WTC11 (cell line): Measurements from ENCODE around the gene MZF1. TPM values are rescaled to one million over a fixed set of nuclear protein-coding genes. Genes with fewer than 3 reads are reported as not detected.

ENCODE experiments used
- ATAC-seq: fragments of 200-7000 bp; cut with Tn5 transposase; 2 replicates; pipeline ENCODE4 v1.10.0; 2021; ENCODE audit warnings: mild to moderate bottlenecking, moderate library complexity
- CTCF ChIA-PET: fragments of 300-600 bp; sonication (Branson Sonifier 250); formaldehyde crosslinking; loops from one replicate; lab custom pipeline; 2021; ENCODE audit warnings: antibody characterized with exemption; lab: Charles Lee
- POLR2A ChIA-PET: fragments of 350-600 bp; sonication (Branson Sonifier 250); formaldehyde crosslinking; loops from one replicate; lab custom pipeline; 2021; ENCODE audit warnings: antibody characterized with exemption; lab: Charles Lee
- DNase-seq: peaks from one replicate; pipeline ENCODE4 v3.0.0; 2021; ENCODE audit warnings: low spot score
- H3K27ac Mint-ChIP-seq: 2 replicates; pipeline ENCODE4 v1.8.0; 2021; ENCODE audit warnings: mixed read lengths
- H3K27me3 Mint-ChIP-seq: 2 replicates; pipeline ENCODE4 v1.8.0; 2021; ENCODE audit warnings: low read depth, mild to moderate bottlenecking, moderate library complexity, mixed read lengths
- H3K36me3 Mint-ChIP-seq: 2 replicates; pipeline ENCODE4 v1.8.0; 2021; ENCODE audit warnings: mixed read lengths
- H3K4me1 Mint-ChIP-seq: 2 replicates; pipeline ENCODE4 v1.8.0; 2022; ENCODE audit warnings: mixed read lengths
- H3K4me3 Mint-ChIP-seq: 2 replicates; pipeline ENCODE4 v1.8.0; 2021; ENCODE audit warnings: mild to moderate bottlenecking, moderate library complexity, mixed read lengths
- H3K9me3 Mint-ChIP-seq: 2 replicates; pipeline ENCODE4 v1.8.0; 2021; ENCODE audit warnings: mixed read lengths
- ATF1 ChIP-seq: sonication (generic); formaldehyde crosslinking; IDR thresholded peaks from 2 replicates; pipeline ENCODE4 v1.8.1; 2023; ENCODE audit warnings: mild to moderate bottlenecking, moderate library complexity, missing genetic modification reagents
- ETV6 ChIP-seq: sonication (generic); formaldehyde crosslinking; IDR thresholded peaks from 2 replicates; pipeline ENCODE4 v1.8.1; 2022; ENCODE audit warnings: mild to moderate bottlenecking, missing genetic modification reagents
- NR3C1 ChIP-seq: sonication (generic); formaldehyde crosslinking; conservative IDR thresholded peaks from 2 replicates; pipeline ENCODE4 v1.8.1; 2023; ENCODE audit warnings: low read depth, mild to moderate bottlenecking, missing genetic modification reagents
- OVOL2 ChIP-seq: fragments of 250-450 bp; sonication (Bioruptor Pico); IDR thresholded peaks from 2 replicates; pipeline ENCODE4 v1.9.0; 2021; ENCODE audit warnings: mild to moderate bottlenecking, borderline replicate concordance
- RELA ChIP-seq: sonication (generic); formaldehyde crosslinking; IDR thresholded peaks from 2 replicates; pipeline ENCODE4 v1.8.1; 2022; ENCODE audit warnings: missing genetic modification reagents, mild to moderate bottlenecking, borderline replicate concordance
- SOX15 ChIP-seq: fragments of 250-450 bp; sonication (Bioruptor Pico); IDR thresholded peaks from 2 replicates; pipeline ENCODE4 v1.9.0; 2021; ENCODE audit warnings: mild to moderate bottlenecking
- ZBTB21 ChIP-seq: sonication (generic); formaldehyde crosslinking; IDR thresholded peaks from 2 replicates; pipeline ENCODE4 v1.8.1; 2023; ENCODE audit warnings: mild to moderate bottlenecking, missing genetic modification reagents, borderline replicate concordance
- ZNF138 ChIP-seq: sonication (generic); formaldehyde crosslinking; conservative IDR thresholded peaks from 2 replicates; pipeline ENCODE4 v1.8.1; 2022; ENCODE audit warnings: mild to moderate bottlenecking, moderate library complexity, missing genetic modification reagents
- ZNF263 ChIP-seq: sonication (generic); formaldehyde crosslinking; IDR thresholded peaks from 2 replicates; pipeline ENCODE4 v1.8.1; 2022; ENCODE audit warnings: low read depth, mild to moderate bottlenecking, moderate library complexity, missing genetic modification reagents
- total RNA-seq: library from RNA; stranded (reverse); gene quantifications from 3 replicates; pipeline ENCODE4 v1.2.3, GENCODE V29; 2021
- TF ChIP-seq, protein P1 (sequence below): sonication (generic); formaldehyde crosslinking; IDR thresholded peaks from 2 replicates; pipeline ENCODE4 v1.8.1; 2022; ENCODE audit warnings: mild to moderate bottlenecking, moderate library complexity, missing genetic modification reagents
- TF ChIP-seq, protein P2 (sequence below): sonication (generic); formaldehyde crosslinking; IDR thresholded peaks from 2 replicates; pipeline ENCODE4 v1.8.0; 2022; ENCODE audit warnings: missing genetic modification reagents
- TF ChIP-seq, protein P3 (sequence below): fragments of 250-450 bp; sonication (Bioruptor Pico); IDR thresholded peaks from 2 replicates; pipeline ENCODE4 v1.9.0; 2021; ENCODE audit warnings: mild to moderate bottlenecking
- TF ChIP-seq, protein P4 (sequence below): sonication (generic); formaldehyde crosslinking; IDR thresholded peaks from 2 replicates; pipeline ENCODE4 v1.8.1; 2023; ENCODE audit warnings: mild to moderate bottlenecking, missing genetic modification reagents
- TF ChIP-seq, protein P5 (sequence below): sonication (generic); formaldehyde crosslinking; IDR thresholded peaks from 2 replicates; pipeline ENCODE4 v1.8.0; 2022; ENCODE audit warnings: mild to moderate bottlenecking, missing genetic modification reagents
- TF ChIP-seq, protein P6 (sequence below): fragments of 200-600 bp; IDR thresholded peaks from 2 replicates; pipeline ENCODE4 v1.8.0; 2022; ENCODE audit warnings: antibody characterized with exemption

Gene MZF1
- total RNA-seq, 1 experiment from 2014 or later: 22.2 TPM

DNA sequence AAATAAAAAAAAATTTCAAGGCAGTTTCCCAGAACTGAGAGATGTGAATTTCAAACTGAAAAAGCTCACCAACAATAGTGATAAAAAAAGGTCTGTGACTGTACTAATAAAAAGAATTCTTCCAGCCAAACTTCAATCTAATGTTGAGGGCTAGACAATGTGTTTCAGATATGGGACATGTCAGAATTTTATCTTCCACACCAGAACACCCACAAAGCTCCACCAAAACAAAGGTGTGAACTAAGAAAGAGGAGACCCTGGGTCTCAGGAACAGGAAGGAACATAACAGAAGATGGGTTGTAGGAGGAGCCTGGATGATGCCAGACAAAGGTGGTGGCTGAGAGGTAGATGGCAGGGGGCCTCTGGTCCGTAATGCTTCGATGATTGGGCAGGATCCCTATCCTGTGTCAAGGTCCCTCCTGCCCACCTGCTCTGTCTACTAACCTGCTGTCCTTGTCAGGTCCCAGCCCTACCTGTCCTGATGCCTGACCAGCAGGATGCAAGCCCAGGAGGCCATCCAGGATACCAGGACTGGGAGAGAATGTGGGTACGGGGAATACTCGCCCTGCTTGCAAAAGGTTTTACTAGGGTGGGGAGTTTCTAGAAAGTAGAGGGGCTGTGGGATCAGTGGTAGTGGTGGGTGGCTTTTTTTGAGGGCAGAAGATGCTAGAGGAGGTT lies 4.5 kb downstream of the MZF1 start (continued):
- TF ChIP-seq, protein P1, sequence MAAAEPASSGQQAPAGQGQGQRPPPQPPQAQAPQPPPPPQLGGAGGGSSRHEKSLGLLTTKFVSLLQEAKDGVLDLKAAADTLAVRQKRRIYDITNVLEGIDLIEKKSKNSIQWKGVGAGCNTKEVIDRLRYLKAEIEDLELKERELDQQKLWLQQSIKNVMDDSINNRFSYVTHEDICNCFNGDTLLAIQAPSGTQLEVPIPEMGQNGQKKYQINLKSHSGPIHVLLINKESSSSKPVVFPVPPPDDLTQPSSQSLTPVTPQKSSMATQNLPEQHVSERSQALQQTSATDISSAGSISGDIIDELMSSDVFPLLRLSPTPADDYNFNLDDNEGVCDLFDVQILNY (CRISPR knock-in tag): no peak
- TF ChIP-seq ETV6 (CRISPR knock-in tag) (no peak), ATF1 (CRISPR knock-in tag) (no peak)
- TF ChIP-seq, protein P2, sequence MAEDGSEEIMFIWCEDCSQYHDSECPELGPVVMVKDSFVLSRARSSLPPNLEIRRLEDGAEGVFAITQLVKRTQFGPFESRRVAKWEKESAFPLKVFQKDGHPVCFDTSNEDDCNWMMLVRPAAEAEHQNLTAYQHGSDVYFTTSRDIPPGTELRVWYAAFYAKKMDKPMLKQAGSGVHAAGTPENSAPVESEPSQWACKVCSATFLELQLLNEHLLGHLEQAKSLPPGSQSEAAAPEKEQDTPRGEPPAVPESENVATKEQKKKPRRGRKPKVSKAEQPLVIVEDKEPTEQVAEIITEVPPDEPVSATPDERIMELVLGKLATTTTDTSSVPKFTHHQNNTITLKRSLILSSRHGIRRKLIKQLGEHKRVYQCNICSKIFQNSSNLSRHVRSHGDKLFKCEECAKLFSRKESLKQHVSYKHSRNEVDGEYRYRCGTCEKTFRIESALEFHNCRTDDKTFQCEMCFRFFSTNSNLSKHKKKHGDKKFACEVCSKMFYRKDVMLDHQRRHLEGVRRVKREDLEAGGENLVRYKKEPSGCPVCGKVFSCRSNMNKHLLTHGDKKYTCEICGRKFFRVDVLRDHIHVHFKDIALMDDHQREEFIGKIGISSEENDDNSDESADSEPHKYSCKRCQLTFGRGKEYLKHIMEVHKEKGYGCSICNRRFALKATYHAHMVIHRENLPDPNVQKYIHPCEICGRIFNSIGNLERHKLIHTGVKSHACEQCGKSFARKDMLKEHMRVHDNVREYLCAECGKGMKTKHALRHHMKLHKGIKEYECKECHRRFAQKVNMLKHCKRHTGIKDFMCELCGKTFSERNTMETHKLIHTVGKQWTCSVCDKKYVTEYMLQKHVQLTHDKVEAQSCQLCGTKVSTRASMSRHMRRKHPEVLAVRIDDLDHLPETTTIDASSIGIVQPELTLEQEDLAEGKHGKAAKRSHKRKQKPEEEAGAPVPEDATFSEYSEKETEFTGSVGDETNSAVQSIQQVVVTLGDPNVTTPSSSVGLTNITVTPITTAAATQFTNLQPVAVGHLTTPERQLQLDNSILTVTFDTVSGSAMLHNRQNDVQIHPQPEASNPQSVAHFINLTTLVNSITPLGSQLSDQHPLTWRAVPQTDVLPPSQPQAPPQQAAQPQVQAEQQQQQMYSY (CRISPR knock-in tag): no peak

DNA sequence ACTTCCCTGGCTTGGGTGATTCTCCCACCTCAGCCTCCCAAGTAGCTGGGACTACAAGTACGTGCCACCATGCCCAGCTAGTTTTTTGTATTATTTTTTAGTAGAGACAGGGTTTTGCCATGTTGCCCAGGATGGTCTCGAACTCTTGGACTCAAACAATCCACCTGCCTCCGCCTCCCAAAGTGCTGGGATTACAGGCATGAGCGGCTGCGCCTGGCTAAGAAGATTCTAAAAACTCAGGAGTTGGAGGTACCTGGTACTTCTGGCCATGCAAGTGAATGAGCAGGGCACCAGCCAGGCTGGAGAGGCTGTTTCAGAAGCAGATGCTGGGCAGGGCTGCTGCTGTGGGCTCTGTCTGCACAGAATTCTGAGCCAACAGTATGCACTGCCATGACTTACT lies 6.1 kb downstream of the MZF1 start:
- Mint-ChIP-seq H3K36me3 (peaks cover 13% of the 10 kb centered on the region; the same call in 1 of the 2 replicates), H3K4me1 (peaks cover 13% of the 10 kb centered on the region)
- CTCF ChIA-PET: no interaction called here
- TF ChIP-seq OVOL2 (CRISPR knock-in tag): no peak
- TF ChIP-seq, protein P3, sequence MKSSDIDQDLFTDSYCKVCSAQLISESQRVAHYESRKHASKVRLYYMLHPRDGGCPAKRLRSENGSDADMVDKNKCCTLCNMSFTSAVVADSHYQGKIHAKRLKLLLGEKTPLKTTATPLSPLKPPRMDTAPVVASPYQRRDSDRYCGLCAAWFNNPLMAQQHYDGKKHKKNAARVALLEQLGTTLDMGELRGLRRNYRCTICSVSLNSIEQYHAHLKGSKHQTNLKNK: no peak
- TF ChIP-seq, protein P4, sequence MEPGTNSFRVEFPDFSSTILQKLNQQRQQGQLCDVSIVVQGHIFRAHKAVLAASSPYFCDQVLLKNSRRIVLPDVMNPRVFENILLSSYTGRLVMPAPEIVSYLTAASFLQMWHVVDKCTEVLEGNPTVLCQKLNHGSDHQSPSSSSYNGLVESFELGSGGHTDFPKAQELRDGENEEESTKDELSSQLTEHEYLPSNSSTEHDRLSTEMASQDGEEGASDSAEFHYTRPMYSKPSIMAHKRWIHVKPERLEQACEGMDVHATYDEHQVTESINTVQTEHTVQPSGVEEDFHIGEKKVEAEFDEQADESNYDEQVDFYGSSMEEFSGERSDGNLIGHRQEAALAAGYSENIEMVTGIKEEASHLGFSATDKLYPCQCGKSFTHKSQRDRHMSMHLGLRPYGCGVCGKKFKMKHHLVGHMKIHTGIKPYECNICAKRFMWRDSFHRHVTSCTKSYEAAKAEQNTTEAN (CRISPR knock-in tag): no peak
- TF ChIP-seq ZBTB21 (CRISPR knock-in tag): no peak
- TF ChIP-seq SOX15 (CRISPR knock-in tag): no peak
- TF ChIP-seq NR3C1 (CRISPR knock-in tag): no peak
- TF ChIP-seq, protein P5, sequence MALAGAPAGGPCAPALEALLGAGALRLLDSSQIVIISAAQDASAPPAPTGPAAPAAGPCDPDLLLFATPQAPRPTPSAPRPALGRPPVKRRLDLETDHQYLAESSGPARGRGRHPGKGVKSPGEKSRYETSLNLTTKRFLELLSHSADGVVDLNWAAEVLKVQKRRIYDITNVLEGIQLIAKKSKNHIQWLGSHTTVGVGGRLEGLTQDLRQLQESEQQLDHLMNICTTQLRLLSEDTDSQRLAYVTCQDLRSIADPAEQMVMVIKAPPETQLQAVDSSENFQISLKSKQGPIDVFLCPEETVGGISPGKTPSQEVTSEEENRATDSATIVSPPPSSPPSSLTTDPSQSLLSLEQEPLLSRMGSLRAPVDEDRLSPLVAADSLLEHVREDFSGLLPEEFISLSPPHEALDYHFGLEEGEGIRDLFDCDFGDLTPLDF: no peak
- TF ChIP-seq, protein P6, sequence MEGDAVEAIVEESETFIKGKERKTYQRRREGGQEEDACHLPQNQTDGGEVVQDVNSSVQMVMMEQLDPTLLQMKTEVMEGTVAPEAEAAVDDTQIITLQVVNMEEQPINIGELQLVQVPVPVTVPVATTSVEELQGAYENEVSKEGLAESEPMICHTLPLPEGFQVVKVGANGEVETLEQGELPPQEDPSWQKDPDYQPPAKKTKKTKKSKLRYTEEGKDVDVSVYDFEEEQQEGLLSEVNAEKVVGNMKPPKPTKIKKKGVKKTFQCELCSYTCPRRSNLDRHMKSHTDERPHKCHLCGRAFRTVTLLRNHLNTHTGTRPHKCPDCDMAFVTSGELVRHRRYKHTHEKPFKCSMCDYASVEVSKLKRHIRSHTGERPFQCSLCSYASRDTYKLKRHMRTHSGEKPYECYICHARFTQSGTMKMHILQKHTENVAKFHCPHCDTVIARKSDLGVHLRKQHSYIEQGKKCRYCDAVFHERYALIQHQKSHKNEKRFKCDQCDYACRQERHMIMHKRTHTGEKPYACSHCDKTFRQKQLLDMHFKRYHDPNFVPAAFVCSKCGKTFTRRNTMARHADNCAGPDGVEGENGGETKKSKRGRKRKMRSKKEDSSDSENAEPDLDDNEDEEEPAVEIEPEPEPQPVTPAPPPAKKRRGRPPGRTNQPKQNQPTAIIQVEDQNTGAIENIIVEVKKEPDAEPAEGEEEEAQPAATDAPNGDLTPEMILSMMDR: no peak
- no peak for TF ChIP-seq RELA (CRISPR knock-in tag)
- no peak for TF ChIP-seq ZNF263
- TF ChIP-seq ZNF138 (CRISPR knock-in tag): no peak
- TF ChIP-seq, all 79 proteins: peak for 0
- Mint-ChIP-seq H3K9me3 (no peaks in the 10 kb centered on the region), H3K27me3 (peaks cover 29% of the 10 kb centered on the region), H3K4me3 (no peak overlapping the region), H3K27ac (no peak overlapping the region)
- POLR2A ChIA-PET: no interaction called here
- no peak for DNase-seq
- no peak for ATAC-seq
